Upper lobe of right lung (tissue), 1 donor: ENCODE results near the gene OR5H14. TPM values are rescaled to one million over a fixed set of nuclear protein-coding genes. Genes with fewer than 3 reads are reported as not detected.

Experiments used
- ATAC-seq: fragments of 200-7000 bp; cut with Tn5 transposase; one replicate; pipeline ENCODE4 v1.9.1; 2020; ENCODE audit warnings: mild to moderate bottlenecking, moderate library complexity
- DNase-seq: peaks from one replicate; pipeline ENCODE4 v3.0.0-alpha.2; 2020
- H3K27ac ChIP-seq: fragments of 200-600 bp; one replicate; pipeline ENCODE4 v1.8.0; 2022
- H3K27me3 ChIP-seq: fragments of 200-600 bp; one replicate; pipeline ENCODE4 v1.8.0; 2022; ENCODE audit warnings: mild to moderate bottlenecking
- H3K36me3 ChIP-seq: fragments of 200-600 bp; one replicate; pipeline ENCODE4 v1.8.0; 2022
- H3K4me1 ChIP-seq: fragments of 200-600 bp; one replicate; pipeline ENCODE4 v1.8.0; 2022
- H3K4me3 ChIP-seq: fragments of 200-600 bp; one replicate; pipeline ENCODE4 v1.8.0; 2022; ENCODE audit warnings: mild to moderate bottlenecking
- H3K9me3 ChIP-seq: fragments of 200-600 bp; one replicate; pipeline ENCODE4 v1.8.0; 2022
- intact Hi-C: fragments of 100-400 bp; cut with DNase I; formaldehyde crosslinking; loops from one replicate; pipeline ENCODE4 v1.11.0; 2022
- long read RNA-seq: library from polyadenylated mRNA; unstranded; transcript quantifications from one replicate; pipeline ENCODE4 v2.0.0, GENCODE V29; 2021
- total RNA-seq: library from RNA; stranded (reverse); fragmentation: NEBNext Ultra II Directional; extraction: Animal tissue kit (Norgen Biotek cat#: 25700); gene quantifications from one replicate; pipeline ENCODE4 v1.2.1, GENCODE V29; 2021
- TF ChIP-seq, protein P1 (sequence below): fragments of 200-600 bp; IDR thresholded peaks from one replicate; pipeline ENCODE4 v1.8.0; 2022; ENCODE audit warnings: antibody characterized with exemption
- donor health status: DM: no; HTN: yes; CAD: no; lungs with severe emphysema.

The OR5H14 gene
- not detected for total RNA-seq
- long read RNA-seq: 0 reads

DNA sequence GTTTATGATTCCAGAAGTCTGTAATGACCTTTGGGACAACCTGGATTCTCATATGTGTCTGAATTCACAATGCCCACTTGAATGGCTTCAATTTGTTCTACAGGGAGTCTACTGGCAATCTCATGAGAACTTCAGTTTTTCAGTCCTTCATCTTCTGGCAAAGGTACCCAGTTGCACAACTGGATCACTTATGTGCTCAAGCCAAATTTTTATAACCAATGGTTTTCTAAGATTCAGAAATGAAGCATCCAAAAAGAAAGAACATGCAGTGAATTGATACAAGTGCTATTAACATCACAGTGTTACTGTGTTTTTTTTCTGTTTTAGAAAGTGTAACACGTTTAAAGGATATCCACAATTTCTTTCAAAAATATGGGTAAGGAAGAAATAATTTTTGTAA lies at the start of gene OR5H14:
OR5H14 (plus strand) TSS at position 301 of the 400 bp plus-strand sequence. CDS start 1,907 bp downstream, outside the sequence.
- no peaks in the 10 kb centered on the region for H3K36me3 ChIP-seq
- no peak within 1 kb of the TSS for H3K27ac ChIP-seq
- no peaks in the 10 kb centered on the region for H3K27me3 ChIP-seq
- DNase-seq: no peak
- no peaks in the 10 kb centered on the region for H3K4me1 ChIP-seq
- no peak within 1 kb of the TSS for H3K4me3 ChIP-seq
- intact Hi-C loops: no loop called here
- ATAC-seq: no peak
- TF ChIP-seq, protein P1, sequence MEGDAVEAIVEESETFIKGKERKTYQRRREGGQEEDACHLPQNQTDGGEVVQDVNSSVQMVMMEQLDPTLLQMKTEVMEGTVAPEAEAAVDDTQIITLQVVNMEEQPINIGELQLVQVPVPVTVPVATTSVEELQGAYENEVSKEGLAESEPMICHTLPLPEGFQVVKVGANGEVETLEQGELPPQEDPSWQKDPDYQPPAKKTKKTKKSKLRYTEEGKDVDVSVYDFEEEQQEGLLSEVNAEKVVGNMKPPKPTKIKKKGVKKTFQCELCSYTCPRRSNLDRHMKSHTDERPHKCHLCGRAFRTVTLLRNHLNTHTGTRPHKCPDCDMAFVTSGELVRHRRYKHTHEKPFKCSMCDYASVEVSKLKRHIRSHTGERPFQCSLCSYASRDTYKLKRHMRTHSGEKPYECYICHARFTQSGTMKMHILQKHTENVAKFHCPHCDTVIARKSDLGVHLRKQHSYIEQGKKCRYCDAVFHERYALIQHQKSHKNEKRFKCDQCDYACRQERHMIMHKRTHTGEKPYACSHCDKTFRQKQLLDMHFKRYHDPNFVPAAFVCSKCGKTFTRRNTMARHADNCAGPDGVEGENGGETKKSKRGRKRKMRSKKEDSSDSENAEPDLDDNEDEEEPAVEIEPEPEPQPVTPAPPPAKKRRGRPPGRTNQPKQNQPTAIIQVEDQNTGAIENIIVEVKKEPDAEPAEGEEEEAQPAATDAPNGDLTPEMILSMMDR: no peak
- no peaks in the 10 kb centered on the region for H3K9me3 ChIP-seq

DNA sequence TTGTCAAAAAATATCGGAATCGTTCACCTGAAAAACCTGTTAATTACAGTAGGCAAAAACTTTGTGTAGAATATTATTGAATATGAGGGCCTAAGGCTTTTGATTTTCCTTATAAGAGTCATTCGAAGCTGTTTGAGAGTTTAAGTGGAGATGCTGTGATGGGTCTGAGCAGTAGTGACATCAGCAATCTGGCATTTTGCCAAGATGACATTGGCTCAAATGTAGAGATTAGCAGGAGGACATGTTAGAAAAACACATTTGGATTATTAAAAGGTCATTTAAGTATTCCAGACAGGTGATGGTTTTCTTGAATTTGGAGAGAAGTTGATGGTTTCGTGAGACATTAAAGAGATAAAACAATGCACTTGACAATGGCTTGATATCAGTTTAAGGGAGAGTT lies 47.4 kb upstream of the OR5H14 start:
- no peak for ATAC-seq
- H3K4me3 ChIP-seq: no peak overlapping the region

DNA sequence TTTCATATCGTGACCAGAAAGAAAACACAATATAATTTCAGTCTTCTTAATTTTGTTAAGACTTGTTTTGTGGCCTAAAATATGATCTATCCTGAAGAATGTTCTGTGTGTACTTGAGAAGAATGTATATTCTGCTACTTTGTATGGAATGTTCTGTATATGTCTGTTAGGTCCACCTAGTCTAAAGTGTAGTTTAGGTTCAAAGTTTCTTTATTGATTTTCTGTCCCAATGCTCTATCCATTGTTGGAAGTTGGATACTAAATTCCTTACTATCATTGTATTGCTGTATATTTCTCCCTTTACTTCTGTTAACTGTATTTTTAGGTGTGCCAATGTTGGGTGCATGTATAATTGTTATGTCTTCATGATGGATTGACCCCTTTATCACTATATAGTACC lies 39.1 kb upstream of the OR5H14 start:
- H3K9me3 ChIP-seq: no peaks in the 10 kb centered on the region
- intact Hi-C loops: no loop called here
- DNase-seq (no peak), ATAC-seq (no peak)
- no peak overlapping the region for H3K4me3 ChIP-seq
- H3K4me1 ChIP-seq: no peaks in the 10 kb centered on the region
- no peak overlapping the region for H3K27ac ChIP-seq
- no peaks in the 10 kb centered on the region for H3K27me3 ChIP-seq
- TF ChIP-seq, protein P1: no peak
- no peaks in the 10 kb centered on the region for H3K36me3 ChIP-seq

More for the DNA sequence above, 47.4 kb upstream of the OR5H14 start:
- Histone ChIP-seq H3K27ac (no peak overlapping the region), H3K27me3 (no peaks in the 10 kb centered on the region), H3K36me3 (no peaks in the 10 kb centered on the region), H3K4me1 (no peaks in the 10 kb centered on the region), H3K9me3 (no peaks in the 10 kb centered on the region)
- no peak for DNase-seq
- TF ChIP-seq, protein P1: no peak
- intact Hi-C loops: no loop called here

DNA sequence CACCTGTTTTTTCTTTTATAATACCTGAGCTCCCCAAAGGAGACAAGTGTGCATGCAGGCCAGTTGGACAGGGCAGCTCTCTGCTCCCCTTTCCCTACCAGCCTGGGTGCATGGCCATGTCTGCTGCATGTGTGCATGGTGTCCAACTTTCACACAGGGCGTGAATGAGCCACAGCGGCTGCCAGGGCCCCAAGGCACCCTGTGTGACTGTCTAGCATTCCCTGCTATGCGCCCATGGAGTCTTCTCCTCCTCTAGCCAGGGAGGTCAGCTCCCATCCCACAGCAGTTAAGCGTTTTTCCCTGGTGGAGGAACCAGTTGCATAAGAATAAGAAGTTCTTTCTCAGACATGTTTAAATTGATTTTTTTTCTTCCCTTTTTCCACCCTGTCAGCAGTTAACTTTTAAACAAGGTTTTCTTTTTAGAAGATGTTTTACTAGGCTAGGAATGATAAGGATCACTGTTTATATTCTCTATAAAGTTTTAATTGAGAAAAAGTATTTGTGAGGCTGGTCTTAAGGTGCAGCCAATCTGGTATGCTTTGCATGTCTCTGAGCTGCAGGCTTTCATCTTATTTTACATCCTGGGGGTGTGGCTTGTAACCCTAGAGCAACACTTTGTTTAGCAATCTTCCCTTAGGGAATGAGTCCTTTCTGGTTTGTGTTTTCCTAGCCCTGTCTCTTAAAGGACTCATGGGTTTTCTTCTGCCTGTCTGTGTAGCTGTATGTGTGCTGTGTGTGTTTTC lies 37.3 kb upstream of the OR5H14 start:
- H3K36me3 ChIP-seq: no peaks in the 10 kb centered on the region
- H3K9me3 ChIP-seq: no peaks in the 10 kb centered on the region
- no peaks in the 10 kb centered on the region for H3K4me1 ChIP-seq
- ATAC-seq (no peak), DNase-seq (no peak)
- no peak overlapping the region for H3K27ac ChIP-seq
- H3K27me3 ChIP-seq: no peaks in the 10 kb centered on the region
- H3K4me3 ChIP-seq: no peak overlapping the region
- TF ChIP-seq, protein P1: no peak
- intact Hi-C loops: no loop called here

DNA sequence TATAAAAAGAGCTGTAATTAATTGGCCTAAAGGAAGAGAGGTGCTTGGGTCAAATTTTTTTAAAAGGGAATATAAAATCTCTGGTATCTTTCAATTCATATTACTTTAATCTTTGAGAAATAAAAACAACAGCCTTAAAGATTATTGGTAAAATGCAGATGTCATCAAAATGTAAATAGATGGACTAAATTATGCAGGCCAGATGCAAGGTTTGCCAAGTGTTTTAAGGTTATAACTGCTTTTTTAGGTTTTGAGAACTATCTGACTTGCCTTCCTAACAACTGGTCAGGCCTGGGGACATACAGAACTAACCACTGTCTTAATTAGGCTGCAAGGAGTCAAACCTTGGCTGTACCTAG lies 36.8 kb upstream of the OR5H14 start:
- intact Hi-C loops: no loop called here
- H3K27me3 ChIP-seq: no peaks in the 10 kb centered on the region
- no peaks in the 10 kb centered on the region for H3K4me1 ChIP-seq
- H3K9me3 ChIP-seq: no peaks in the 10 kb centered on the region
- H3K4me3 ChIP-seq: no peak overlapping the region
- no peak overlapping the region for H3K27ac ChIP-seq
- DNase-seq (no peak), ATAC-seq (no peak)
- TF ChIP-seq, protein P1: no peak
- no peaks in the 10 kb centered on the region for H3K36me3 ChIP-seq

DNA sequence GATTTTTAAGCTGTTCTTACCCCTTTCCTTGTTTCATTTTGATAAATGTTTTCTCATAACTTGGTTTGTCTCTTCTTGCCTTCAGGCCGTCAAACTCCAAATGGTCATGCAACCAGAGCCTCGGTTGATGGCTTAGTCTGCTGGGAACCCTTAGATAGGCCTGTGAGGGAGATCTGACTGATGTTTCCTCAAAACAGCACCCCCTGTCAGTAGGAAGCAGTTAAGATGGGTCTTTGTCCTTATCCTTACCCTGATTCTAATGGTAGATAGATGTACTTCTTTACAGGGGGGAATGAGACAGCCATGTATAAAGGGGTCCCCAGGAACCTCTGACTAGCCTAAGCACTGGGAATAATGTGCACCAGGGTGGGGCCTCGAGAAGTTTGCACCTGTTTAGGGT lies 33.0 kb upstream of the OR5H14 start:
- H3K27me3 ChIP-seq: no peaks in the 10 kb centered on the region
- TF ChIP-seq, protein P1: no peak
- no peak for DNase-seq
- H3K27ac ChIP-seq: no peak overlapping the region
- no peaks in the 10 kb centered on the region for H3K4me1 ChIP-seq
- ATAC-seq: no peak
- no peaks in the 10 kb centered on the region for H3K36me3 ChIP-seq
- no peak overlapping the region for H3K4me3 ChIP-seq
- no peaks in the 10 kb centered on the region for H3K9me3 ChIP-seq
- intact Hi-C loops: no loop called here
